K562 (cell line): ENCODE measurements around the gene DBH. TPM values are rescaled to one million over a fixed set of nuclear protein-coding genes. Genes with fewer than 3 reads are reported as not detected.

Source experiments
- ATAC-seq: fragments of 200-7000 bp; cut with Tn5 transposase; 3 replicates; pipeline ENCODE4 v1.9.1; 2020; ENCODE audit warnings: moderate library complexity
- BruUV-seq: library from RNA; stranded (reverse); fragments of 400-500 nt; replicated peaks from 2 replicates; lab custom pipeline; 2021; lab: Mats Ljungman, UMichigan
- CTCF ChIA-PET: fragments of 300-600 bp; formaldehyde crosslinking; extraction: SDS; loops from one replicate; lab custom pipeline; 2021; ENCODE audit warnings: low intra/inter-chr PET ratio; lab: Yijun Ruan, JAX
- POLR2A ChIA-PET: fragments of 300-600, 350-650 bp; sonication (Branson Sonifier 250); formaldehyde crosslinking; extraction: SDS; loops from one replicate; lab custom pipeline; 2021; ENCODE audit warnings: antibody characterized with exemption, inconsistent platforms; lab: Yijun Ruan, JAX
- DNase-seq, 4 experiments: peaks; one replicate each; pipeline versions ENCODE4 v3.0.0 to v3.0.0-alpha.2; 2011 to 2018; ENCODE audit warnings: low spot score in 3 of 4, mixed read lengths in 3 of 4; ENCODE audit errors: extremely low read depth in 1 of 4
- FAIRE-seq: peaks from 2 replicates; lab custom pipeline; 2011; peaks lifted over from hg19 to GRCh38; lab: Jason Lieb, UNC
- H2AFZ ChIP-seq: 2 replicates; pipeline ENCODE4 v1.6.0; 2011; ENCODE audit warnings: low read depth, low read length, control low read depth, inconsistent platforms
- H3K27ac ChIP-seq: fragments of 200-600 bp; 3 replicates; pipeline ENCODE4 v1.8.0; 2011; ENCODE audit warnings: low read depth, mild to moderate bottlenecking, control low read depth, inconsistent platforms, low read length, moderate library complexity, mixed read lengths; ENCODE audit errors: extremely low read depth
- H3K27me3 ChIP-seq, 2 experiments: fragments of 300-600 bp in 1 of 2; 2 replicates in 1 of 2; 3 replicates in 1 of 2; pipeline versions ENCODE4 v1.6.0 to v1.8.0; 2011; ENCODE audit warnings: inconsistent platforms in 2 of 2, low read length in 2 of 2, mild to moderate bottlenecking in 1 of 2, mixed read lengths in 1 of 2, moderate library complexity in 1 of 2; ENCODE audit not compliant: control insufficient read depth in 2 of 2, insufficient read depth in 2 of 2
- H3K36me3 ChIP-seq: fragments of 300-600 bp; 3 replicates; pipeline ENCODE4 v1.8.0; 2011; ENCODE audit warnings: mild to moderate bottlenecking, low read length, inconsistent platforms; ENCODE audit not compliant: control insufficient read depth, insufficient read depth
- H3K4me1 ChIP-seq, 2 experiments: fragments of 200-600 bp in 1 of 2; replicated peaks in 1 of 2; 2 replicates in 1 of 2; 3 replicates in 1 of 2; pipeline versions ENCODE4 v1.5.1 to v1.8.0; 2011; ENCODE audit warnings: inconsistent platforms in 2 of 2, low read length in 2 of 2, mild to moderate bottlenecking in 1 of 2, mixed read lengths in 1 of 2, moderate library complexity in 1 of 2; ENCODE audit not compliant: control insufficient read depth in 2 of 2, insufficient read depth in 2 of 2
- H3K4me2 ChIP-seq: 2 replicates; pipeline ENCODE4 v1.6.1; 2011; ENCODE audit warnings: low read length, control low read depth, inconsistent platforms, mixed read lengths; ENCODE audit not compliant: insufficient read depth
- H3K4me3 ChIP-seq: fragments of 200-600 bp; sonication (generic), shearing (Covaris generic); 2 replicates; pipeline ENCODE4 v1.5.1; 2016; ENCODE audit warnings: control low read depth, inconsistent platforms
- H3K79me2 ChIP-seq: fragments of 200-600 bp; 3 replicates; pipeline ENCODE4 v1.8.0; 2011; ENCODE audit warnings: low read length, inconsistent platforms; ENCODE audit not compliant: control insufficient read depth, insufficient read depth
- H3K9ac ChIP-seq, 2 experiments: 2 replicates each; pipeline versions ENCODE4 v1.6.0 to v1.6.1; 2011; ENCODE audit warnings: low read depth in 2 of 2, low read length in 2 of 2, control low read depth in 1 of 2, inconsistent platforms in 1 of 2, mild to moderate bottlenecking in 1 of 2, mixed read lengths in 1 of 2; ENCODE audit not compliant: insufficient read depth in 1 of 2
- H3K9me1 ChIP-seq: one replicate; pipeline ENCODE4 v1.6.0; 2011; ENCODE audit warnings: inconsistent platforms, mild to moderate bottlenecking, low read length, moderate library complexity; ENCODE audit not compliant: control insufficient read depth, insufficient read depth
- H3K9me3 ChIP-seq: replicated peaks from 2 replicates; pipeline ENCODE4 v1.5.1; 2011; ENCODE audit warnings: low read depth, low read length, inconsistent platforms; ENCODE audit not compliant: control insufficient read depth, insufficient read depth
- H4K20me1 ChIP-seq: replicated peaks from 2 replicates; pipeline ENCODE4 v1.6.1; 2011; ENCODE audit warnings: low read length, inconsistent platforms, mixed read lengths; ENCODE audit not compliant: control insufficient read depth, insufficient read depth
- WGBS: fragments of 100-300 bp; shearing (Covaris generic); methylation state at CpG from one replicate; pipeline ENCODE4 v1.1.6; 2016; ENCODE audit warnings: low coverage, mixed read lengths; ENCODE audit not compliant: insufficient coverage; ENCODE audit errors: missing lambda C conversion rate; 5-methylcytosine and 5-hydroxymethylcytosine counted together
- in situ Hi-C: fragments of 300-500 bp; cut with MboI; formaldehyde crosslinking; loops from 4 replicates; pipeline ENCODE4 v1.15.0; 2018; ENCODE audit warnings: inconsistent platforms, mixed read lengths
- intact Hi-C: fragments of 100-400 bp; cut with micrococcal nuclease; formaldehyde crosslinking; loops from 2 replicates; pipeline ENCODE4 v1.14.2; 2022
- polyA plus RNA-seq, 8 experiments: library from polyadenylated mRNA; depleted of rRNA in 4 of 8; stranded (reverse) in 5 of 8; unstranded in 3 of 8; fragments of >200 nt; fragmentation: Nextera tagmentation in 2 of 8; fragmentation: Illumina TruSeq in 1 of 8; extraction: Ambion mirVana in 2 of 8; extraction: Trizol in 1 of 8; gene quantifications; 2 replicates each; pipeline versions ENCODE4 v1.2.1 to v1.2.3, GENCODE V29; 2011 to 2014; ENCODE audit warnings: inconsistent platforms in 1 of 8, missing spikeins in 1 of 8
- total RNA-seq, 7 experiments: library from RNA; depleted of rRNA in 6 of 7; stranded (reverse); fragments of >200 nt in 6 of 7; fragmentation: Illumina TruSeq in 2 of 7; extraction: Trizol in 2 of 7; gene quantifications; 2 replicates each; pipeline versions ENCODE4 v1.2.1 to v1.2.3, GENCODE V29; 2011 to 2021; ENCODE audit warnings: low replicate concordance in 1 of 7
- TF ChIP-seq, protein P1 (sequence below): fragments of 250-450 bp; sonication (Bioruptor Pico); IDR thresholded peaks from 2 replicates; pipeline ENCODE4 v1.4.0; 2020

Gene DBH
- total and polyA plus RNA-seq, 9 of the 15 experiments (the other 6 are each of a cell fraction or from before 2014, with no cell fraction given): not detected

DNA sequence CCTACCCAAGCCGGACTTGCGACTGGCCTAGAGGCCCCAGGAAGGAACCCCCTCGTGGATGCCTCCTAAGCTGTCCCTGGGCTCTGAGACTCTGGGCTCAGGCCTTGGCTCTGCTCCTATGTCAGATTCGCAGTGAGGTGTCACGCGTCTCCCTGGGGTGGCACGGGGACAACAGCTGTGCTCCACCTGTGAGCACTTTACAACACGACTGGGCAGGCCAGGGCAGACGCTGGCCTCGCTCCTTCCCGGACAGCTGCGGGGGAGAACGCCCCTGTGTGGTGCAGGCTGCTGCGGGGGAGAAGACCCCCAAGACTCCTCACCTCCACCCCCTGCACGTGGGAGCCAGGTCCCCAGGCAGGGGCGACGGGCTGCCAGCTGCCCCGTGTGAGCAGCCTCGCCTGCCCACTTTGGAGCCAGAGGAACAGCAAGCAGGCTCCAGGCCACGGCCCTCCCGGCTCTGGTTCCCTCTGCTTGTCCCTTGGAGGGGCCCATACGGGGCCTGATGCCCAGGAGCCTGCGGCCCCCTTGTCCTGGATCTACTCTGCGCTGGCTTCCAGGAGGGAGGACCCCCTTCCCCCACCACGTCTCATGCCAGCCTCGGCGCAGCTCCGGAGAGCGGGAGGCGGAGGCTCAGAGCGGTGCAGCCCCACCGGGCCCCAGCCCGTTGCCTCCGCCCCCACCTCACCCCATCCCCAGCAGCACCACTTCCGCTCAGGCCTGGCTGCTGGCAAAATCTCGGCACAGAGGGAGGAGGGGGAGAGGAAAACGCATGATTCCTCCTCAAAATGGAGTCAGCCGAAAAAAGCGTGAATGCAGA, 66.0 kb downstream of the DBH start:
- Histone ChIP-seq H3K27ac (no peak overlapping the region), H2AFZ (no peak overlapping the region), H3K9ac (no peak overlapping the region), H3K9me1 (no peaks in the 10 kb centered on the region), H3K36me3 (no peaks in the 10 kb centered on the region), H3K27me3 (peaks cover 19 to 37% of the 10 kb centered on the region in 2 experiments; a peak in 4 of 5 replicates), H3K9me3 (no peaks in the 10 kb centered on the region), H3K4me2 (no peak overlapping the region), H3K79me2 (no peaks in the 10 kb centered on the region), H4K20me1 (no peaks in the 10 kb centered on the region), H3K4me1 (no peaks in the 10 kb centered on the region; a peak in 1 of 5 replicates), H3K4me3 (no peak overlapping the region)
- no peak for DNase-seq
- TF ChIP-seq, protein P1, sequence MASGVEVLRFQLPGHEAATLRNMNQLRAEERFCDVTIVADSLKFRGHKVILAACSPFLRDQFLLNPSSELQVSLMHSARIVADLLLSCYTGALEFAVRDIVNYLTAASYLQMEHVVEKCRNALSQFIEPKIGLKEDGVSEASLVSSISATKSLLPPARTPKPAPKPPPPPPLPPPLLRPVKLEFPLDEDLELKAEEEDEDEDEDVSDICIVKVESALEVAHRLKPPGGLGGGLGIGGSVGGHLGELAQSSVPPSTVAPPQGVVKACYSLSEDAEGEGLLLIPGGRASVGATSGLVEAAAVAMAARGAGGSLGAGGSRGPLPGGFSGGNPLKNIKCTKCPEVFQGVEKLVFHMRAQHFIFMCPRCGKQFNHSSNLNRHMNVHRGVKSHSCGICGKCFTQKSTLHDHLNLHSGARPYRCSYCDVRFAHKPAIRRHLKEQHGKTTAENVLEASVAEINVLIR (CRISPR knock-in tag): no peak
- ATAC-seq: no peak
- BruUV-seq: no TSS peak
- WGBS: 2% methylated on average over 32 of the region's 39 CpGs
- intact Hi-C loops (no loop called here), in situ Hi-C loops (no loop called here)
- POLR2A ChIA-PET: interaction anchor here (1.2 kb wide), 1 partner anchor 17 kb away, joined by 3 read pairs; no protein-coding TSS in a partner anchor
- CTCF ChIA-PET: no interaction called here
- no peak for FAIRE-seq
